Skin of body (tissue), 2 donors: ENCODE measurements around the gene CLASP1. TPM values are rescaled to one million over a fixed set of nuclear protein-coding genes. Genes with fewer than 3 reads are reported as not detected.
"Not testable (repeated sequence)": the region's sequence is repeated elsewhere in the genome, so short reads cannot be mapped to it uniquely, and the experiment has no call there.

Source experiments
- DNase-seq: peaks from one replicate; lab custom pipeline; 2025; lab: John Stamatoyannopoulos, UW
- total RNA-seq: library from RNA; depleted of rRNA; stranded (reverse); fragments of >200 nt; gene quantifications from one replicate; pipeline ENCODE4 v1.2.3, GENCODE V29; 2014

The CLASP1 gene
- total RNA-seq, result 68.2 TPM

DNA sequence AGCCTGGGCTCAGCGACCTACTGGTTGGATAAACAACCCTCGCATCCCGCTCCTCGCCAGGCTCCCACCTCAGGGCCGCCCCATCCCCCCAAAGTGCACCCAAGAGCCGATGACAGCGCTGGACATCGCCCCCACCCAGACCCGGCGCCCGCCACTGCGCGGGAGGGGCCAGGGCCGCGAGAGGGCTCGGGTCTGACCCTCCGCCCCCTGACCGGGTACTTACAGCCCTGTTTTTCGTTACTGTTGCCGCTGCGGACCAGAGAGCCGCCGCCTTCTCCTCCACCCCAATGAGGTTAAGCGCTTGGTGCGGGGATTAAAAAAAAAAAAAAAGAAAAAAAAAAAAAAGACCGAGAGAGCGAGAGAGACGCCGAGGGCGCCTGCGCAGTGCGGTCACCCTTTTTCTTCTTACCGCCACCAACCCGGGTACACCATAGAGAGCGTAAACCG is at the start of gene CLASP1:
Gene CLASP1, minus strand, starts transcription at position 314 of the 447 bp plus-strand sequence. CDS start 43,567 bp downstream, outside the sequence.
- DNase-seq, result no peak

DNA sequence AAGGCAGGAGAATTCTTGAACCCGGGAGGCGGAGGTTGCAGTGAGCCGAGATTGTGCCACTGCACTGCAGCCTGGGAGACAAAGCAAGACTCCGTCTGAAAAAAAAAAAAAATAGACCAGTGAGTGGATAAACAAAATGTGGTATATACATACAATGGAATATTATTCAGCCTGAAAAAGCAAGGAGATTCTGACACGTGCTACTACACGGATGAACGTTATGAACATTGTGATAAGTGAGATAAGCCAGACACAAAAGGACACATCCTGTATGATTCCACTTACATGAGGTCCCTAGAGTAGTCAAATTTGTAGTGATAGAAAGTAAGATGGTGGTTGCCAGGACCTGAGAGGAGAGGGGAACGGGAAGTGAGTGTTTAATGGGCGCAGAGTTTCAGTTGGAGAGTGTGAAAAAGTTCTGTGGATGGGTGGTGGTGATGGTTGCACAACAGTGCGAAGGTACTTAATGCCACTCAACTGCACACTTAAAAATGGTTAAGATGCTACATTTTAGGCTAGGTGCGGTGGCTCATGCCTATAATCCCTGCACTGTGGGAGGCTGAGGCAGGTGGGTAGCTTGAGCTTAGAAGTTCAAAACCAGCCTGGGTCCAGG is 49.2 kb upstream of the CLASP1 start:
- no peak for DNase-seq

DNA sequence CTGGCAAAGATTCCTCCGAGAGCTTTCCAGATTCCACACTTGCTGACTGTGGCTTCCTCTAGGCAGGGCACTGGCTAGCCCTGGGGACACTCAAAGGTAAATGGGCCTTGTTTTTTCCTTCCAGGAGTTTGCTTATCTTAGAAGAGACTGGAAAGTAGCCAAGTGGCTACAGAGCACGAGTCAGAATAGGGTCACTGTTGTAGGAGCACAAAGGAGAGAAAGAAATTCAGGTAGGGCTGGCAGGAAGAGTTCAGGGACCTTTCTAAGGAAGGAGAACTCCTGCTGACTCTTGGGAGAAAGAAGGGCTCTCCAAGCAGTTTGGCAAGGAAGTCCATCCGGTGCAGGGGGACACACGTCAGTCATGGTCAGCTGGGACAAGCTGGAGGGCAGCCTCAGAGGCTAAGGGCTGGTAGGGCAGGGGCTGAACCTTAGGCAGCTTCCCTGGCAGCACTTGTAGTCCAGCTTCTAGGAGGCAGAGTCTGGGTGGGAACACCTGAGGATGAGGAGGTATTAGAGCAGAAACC is 47.9 kb upstream of the CLASP1 start:
- DNase-seq, result no peak

DNA sequence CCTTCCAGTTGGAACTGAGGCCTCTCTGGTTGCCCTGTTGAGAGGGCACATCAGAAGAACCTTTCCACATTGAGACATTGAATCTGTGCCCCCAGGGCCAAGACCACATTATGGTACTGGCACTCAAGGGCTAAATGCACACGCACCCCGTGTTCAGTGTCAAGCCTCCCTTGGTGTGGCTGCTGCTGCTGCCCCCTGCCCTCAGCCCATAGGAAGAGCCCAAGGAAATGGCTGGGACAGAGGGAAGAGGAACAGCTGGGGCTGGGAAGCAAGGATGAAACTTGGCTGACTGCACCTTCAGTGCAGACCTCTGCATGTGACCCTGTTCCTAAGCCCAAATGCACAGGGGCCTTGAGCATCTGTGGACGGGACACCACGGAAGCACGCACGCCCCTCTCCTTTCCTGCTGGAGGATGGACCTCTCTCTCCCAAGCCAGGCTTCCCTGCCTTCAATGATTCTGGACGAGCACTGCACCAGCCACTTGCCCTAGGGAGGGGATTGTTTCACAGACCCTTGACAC is 47.2 kb upstream of the CLASP1 start:
- DNase-seq, result no peak

DNA sequence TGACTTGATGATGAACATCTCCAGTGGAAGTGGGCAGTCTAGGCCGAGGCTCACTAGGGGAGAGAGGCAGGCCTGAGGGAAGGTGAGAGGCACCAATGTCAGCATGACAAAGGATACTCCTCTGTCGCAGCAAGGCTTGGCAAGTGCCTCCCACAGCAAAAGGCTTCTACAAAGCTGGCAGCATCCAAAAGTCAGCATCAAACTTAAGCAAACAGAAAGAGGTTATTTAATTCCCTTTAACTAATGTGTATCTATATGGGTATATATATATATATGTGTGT is 45.8 kb upstream of the CLASP1 start:
- DNase-seq, result no peak

DNA sequence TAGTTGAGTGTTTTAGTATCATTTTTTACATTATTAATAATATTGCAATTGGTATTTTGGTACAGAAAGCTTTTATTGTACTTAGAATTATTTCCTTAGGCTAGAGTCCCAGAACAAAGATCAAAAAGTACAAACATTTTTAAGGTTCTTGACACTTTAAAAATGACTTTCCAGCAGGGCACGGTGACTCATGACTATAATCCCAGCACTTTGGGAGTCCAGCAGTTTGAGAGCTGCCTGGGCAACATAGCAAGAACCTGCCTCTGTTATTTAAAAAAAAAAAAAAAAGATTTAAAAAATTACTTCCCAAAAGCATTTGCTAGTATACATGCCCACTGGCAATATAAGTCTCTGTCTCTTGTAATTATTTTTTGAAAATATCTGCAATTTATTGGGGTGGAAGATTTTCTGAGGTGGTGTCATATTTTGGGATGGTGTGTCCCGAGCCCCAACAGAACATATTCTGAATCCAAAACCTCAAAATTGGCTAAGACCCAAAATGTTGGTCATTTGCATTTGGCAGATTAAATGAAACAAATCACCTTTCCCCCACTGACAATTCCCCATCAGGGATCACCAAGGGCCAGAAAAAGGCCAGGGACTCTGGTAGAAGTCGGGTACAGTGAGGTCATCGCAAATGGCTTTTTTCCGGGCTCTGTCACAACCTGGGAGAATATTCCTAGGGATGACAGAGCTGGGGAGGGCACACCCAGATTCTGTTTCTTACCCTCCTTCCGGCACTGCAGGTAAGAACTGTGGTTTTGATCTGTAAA is 45.3 kb upstream of the CLASP1 start:
- DNase-seq, result no peak

DNA sequence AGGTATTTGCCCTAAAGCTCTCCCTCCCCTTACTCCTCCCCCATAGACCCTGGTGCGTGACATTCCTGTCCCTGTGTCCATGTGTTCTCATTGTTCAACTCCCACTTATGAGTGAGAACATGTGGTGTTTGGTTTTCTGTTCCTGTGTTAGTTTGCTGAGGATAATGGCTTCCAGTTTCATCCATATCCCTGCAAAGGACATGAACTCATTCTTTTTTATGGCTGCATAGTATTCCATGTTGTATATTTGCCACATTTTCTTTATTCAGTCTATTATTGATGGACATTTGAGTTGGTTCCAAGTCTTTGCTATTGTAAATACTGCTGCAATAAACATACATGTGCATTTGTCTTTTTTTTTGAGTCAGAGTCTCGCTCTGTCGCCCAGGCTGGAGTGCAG is 41.3 kb upstream of the CLASP1 start:
- not testable (repeated sequence) for DNase-seq

DNA sequence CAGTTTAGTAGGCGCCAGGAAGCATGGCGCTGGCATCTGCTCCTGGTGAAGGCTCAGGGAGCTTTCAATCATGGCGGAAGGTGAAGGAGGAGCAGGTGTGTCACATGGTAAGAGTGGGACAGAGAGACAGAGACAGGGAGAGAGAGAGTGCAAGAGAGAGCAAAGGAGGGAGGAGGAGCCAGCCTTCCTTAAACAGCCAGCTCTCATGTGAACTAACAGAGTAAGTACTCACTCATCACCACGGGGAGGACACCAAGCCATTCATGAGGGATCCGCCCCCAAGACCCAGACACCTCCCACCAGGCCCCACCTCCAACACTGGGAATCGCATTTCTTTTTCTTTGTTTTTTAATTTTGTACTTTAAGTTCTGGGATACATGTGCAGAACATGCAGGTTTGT is 40.8 kb upstream of the CLASP1 start:
- no peak for DNase-seq

DNA sequence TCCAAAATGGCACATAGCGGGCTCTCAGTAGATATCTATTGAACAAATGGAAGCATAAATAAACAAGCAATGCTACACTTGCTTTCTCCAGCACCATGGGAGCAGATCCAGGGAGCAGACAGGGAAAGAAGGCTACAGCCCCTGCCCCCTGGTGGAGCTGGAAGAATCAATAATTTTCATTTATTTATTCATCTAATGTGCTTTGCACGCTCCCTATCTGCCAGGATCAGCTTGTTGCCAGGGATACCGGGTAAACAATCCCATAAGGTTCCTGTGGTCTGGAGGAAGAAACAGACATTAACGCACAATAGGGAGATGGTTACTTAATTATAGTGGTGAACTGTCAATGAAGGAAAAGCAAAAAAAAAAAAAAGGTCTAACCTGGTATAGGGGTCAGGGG is 40.1 kb upstream of the CLASP1 start:
- peak; percentile 70 for DNase-seq

DNA sequence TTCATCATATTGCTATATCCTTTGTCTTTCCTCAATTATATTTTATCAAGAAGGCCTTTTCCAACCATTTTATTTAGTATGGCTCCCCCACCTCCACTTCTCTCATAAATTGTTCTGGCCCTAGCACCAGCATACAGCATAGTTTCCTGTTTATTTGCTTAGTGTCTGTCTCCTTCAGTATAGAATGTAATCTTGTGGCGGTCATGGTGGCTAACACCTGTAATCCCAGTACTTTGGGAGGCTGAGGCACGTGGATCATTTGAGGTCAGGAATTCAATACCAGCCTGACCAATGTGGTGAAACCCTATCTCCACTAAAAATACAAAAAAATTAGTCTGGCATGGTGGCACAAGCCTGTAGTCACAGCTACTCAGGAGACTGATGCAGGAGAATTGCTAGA is 39.6 kb upstream of the CLASP1 start:
- DNase-seq, result no peak

DNA sequence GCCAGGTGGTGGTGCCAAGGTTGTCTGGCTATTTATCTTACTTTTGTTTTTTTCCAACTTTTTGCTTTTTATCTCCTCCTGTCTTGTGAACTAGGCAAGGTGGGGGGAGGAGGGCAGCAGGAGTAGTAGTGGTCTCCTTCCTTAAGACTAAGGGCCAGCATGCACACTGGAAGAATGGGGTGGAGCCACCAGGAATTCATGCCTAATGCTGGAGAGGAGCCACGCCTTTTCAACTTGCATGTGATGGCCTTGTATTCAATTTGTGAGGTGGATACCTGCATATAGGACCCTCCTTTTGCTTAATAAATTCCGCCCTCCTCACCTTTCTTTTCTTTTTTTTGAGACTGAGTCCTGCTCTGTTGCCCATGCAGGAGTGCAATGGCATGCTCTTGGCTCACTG is 37.6 kb upstream of the CLASP1 start:
- DNase-seq, result no peak

DNA sequence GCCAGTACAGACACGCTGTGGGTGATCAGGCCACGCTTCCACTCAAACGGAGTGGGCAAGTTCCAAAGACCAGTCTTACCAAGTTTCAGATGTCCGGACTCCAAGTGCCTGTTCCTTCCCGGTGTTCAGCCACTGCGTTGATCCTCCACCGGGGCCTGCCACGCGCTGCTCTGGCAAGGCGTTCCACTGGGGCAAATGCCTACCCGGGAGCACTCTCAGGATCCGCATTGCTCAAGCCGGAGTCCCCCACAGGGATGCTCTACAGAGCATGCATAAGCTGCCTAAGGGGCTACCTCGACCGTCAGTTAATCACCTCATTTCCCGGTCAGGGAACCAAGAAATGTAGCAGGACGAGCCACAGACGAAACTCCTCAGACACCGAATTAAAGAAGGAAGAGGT is 37.0 kb upstream of the CLASP1 start:
- DNase-seq, result no peak

DNA sequence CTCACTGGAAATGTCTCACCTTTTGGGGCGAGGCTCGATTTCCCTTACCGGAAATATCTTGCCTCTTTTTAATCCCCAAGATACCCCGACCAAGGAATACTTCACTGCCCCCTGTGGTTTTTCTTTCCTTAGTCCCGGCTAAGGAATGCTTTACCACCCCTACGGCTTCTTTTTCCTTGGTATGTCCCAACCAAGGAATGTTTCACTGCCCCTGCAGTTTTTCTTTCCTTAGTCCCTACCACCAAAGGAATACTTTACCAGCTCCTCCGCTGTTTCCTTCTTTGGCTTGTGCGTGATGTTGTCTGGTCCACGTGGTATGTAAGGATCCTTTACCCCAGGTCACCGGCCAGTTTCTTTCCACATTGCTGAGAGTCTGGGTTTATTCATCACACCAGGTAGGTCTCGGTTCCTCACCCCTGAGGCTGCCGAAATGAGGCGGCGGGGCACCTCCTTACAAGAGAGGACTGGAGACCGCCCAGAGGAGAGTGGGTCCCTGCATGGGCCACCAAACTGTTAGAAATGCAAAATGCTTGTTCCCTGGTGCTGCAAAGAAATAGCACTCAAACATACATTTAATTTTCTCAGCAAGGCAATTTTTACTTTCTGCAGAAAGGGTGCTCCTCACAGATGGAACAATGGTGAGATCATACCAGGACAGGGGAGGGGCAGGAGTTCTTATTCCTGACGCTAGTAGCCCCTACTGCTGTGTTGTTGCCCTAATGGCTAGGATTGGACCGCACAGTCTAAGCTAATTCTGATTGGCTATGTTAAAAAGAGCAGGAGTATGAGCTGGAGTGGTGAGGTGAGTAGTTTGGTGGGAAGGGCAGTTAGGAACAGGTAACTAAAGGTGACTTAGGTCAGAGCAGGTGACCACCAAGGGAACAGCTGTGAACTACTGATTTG is 33.4 kb upstream of the CLASP1 start:
- no peak for DNase-seq

DNA sequence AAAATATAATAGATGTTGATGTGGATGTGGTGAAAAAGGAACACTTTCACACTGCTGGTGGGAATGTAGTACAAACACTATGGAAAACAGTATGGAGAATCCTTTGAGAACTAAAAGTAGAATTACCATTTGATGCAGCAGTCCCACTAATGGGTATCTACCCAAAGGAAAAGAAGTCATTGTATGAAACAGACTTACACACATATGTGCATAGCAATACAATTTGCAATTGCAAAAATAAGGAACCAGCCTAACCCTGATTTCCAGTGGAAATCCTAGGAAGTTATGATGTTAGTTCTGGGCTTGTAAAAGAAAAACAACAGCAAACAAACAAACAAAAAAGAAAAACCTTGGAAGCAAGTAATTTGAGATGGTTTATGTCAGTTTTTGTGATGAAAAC is 28.6 kb upstream of the CLASP1 start:
- DNase-seq, result no peak

DNA sequence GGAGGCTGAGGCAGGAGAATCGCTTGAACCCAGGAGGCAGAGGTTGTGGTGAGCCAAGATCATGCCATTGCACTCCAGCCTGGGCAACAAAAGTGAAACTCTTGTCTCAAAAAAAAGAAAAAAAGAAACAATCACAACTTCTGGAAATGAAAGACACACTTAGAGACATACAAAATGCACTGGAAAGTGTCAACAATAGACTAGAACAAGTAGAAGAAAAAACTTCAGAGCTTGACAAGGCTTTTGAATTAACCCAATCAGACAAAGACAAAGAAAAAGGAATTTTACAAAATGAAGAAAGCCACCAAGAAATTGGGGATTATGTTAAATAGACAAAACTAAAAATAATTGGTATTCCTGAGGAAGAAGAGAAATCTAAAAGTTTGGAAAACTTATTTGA is 22.4 kb upstream of the CLASP1 start:
- DNase-seq, result not testable (repeated sequence)

DNA sequence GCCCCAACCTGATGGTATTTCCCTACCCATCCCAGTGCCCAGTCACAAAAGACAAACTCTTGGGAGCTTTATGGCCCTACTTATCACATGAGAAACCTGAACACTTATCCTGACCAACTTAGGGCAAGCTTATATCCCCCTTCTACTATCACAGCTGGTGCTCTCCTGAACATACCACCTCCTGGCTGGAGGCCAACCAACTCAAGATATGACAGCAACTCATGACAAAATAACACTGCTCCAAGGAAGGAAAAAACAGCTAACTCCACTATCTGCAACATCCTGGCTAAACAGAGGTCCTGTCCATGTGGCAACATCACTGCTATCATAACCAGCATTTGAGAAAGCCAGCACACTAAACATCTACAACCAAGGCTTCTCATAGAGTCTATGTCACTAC is 20.9 kb upstream of the CLASP1 start:
- DNase-seq, result no peak

DNA sequence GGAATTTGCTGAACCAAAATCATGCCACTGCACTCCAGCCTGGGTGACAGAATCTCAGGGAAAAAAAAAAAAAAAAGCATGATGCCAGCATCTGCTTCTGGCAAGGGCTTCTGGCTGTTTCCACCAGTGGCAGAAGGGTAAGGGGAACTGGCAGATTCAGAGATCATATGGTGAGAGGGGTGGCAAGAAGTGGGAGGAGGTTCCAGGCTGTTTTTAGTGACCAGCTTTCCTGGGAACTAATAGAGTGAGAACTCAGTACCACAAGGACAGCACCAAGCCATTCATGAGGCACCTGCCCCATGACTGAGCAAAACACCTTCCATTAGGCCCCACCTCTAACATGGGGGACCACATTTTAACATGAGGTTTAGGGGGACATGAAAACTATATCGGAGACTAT is 18.4 kb upstream of the CLASP1 start:
- no peak for DNase-seq

DNA sequence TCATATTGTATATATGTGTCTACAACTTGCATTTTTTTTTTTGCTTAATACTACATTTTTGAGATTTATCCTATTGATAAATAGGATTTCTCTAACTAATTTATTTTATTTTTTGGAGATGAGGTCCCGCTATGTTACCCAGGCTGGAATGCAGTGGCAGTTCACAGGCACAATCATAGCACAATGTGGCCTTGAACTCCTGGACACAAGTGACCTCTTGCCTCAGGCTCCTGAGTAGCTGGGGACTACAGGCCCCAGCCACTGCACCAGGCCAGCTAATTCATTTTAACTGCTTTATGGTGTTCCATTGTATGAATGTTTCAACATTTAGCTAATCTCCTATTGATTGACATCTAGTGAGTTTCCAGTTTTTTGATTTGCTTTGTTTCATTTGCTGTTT is 16.8 kb upstream of the CLASP1 start:
- DNase-seq, result no peak

DNA sequence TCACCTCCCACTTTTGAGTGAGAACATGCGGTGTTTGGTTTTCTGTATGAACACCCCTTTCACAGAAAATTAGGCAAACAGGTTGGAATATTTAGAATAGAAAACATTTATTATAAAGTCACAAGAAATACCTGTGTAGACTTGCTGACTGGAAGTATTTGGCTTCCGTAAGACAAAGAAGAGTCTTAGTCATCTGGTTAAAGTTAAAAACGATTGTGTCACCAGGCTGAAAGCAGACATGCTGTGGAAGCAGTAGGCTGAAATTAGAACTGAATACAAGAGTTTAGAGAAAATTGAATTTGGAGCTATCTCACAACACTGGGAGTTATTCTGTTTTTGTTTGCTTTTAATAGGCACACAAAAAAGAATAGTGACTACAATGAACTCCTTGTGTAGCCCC is 16.2 kb upstream of the CLASP1 start:
- no peak for DNase-seq

DNA sequence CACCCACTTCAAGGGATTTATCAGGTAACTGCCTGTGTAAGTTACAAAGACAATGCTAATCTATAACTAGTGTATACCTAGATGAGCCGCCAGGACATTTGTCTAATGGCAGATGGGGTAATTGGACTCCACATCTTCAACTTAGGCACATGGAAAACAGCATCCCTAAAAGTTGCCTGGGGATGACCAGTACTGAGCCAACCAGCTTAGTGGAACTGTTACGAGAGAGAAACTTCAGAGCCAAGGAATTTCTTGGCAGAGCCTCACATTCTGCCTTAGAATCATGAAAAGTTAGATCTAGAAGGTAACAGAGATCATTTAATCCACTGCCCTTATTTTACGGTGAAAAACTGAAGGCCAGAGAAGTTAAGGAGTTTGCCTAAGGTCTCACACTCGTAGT is 15.5 kb upstream of the CLASP1 start:
- no peak for DNase-seq

DNA sequence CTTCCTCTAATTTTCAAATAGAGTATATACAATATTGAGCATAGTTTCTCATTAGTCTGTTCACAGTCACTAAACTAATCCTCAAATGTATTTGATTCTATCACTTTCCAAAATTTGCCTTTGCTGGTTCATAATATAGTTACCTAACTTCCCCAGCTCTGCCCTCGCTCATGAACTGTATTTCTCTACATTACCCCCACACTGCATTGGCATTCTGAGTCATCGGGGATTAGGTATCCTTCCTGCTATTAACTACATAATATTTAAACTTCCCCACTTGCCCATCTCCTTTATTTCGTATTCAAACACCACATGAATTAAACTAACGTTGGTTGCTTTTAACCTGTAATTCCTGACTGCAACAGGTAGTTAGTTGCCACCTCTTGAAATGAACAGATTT is 14.8 kb upstream of the CLASP1 start:
- no peak for DNase-seq

DNA sequence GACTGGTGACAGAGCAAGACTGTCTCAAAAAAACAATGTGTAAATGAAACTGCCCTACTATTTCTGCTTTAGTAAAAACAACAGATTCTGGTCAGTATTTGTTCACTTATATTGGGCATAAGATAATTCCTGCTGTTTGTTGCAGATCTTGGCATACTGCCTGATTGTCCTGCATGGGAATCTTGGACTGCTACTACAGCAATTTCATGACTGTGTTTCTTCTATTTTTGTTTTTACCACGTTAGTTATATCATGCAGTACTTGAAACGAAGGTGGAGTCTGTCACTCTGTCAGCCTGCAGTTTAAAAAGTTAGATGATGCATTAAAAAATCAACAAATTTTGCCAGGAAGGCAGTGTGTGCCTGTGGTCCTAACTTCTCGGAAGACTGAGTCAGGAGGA is 14.2 kb upstream of the CLASP1 start:
- DNase-seq, result no peak
